Measurements from ENCODE around the gene TCF4.

The TCF4 gene

GRCh38 chr18:55381277-55381676 lies 206.7 kb downstream of the TCF4 start:
- no peak for DNase-seq
- no peak overlapping the region for H2AK5ac ChIP-seq (ENCODE audit: low read length)
- H3K4me1 ChIP-seq (ENCODE audit: control insufficient read depth in 1 of 2, insufficient read depth in 2 of 2, low read length in 2 of 2), result peaks cover 0 to 4% of the 10 kb centered on the region in 2 experiments
- no peak overlapping the region for H3K4me2 ChIP-seq (ENCODE audit: low read length)
- no peak overlapping the region for H2BK120ac ChIP-seq (ENCODE audit: insufficient read depth, low read length, poor library complexity)
- H2BK12ac ChIP-seq (ENCODE audit: low read length), result no peak overlapping the region
- peaks cover 0 to 8% of the 10 kb centered on the region in 2 experiments for H3K36me3 ChIP-seq (ENCODE audit: control insufficient read depth in 1 of 2, insufficient read depth in 2 of 2, low read length in 2 of 2)
- no peak overlapping the region for H3K23ac ChIP-seq (ENCODE audit: low read length)
- no peak overlapping the region for H2BK5ac ChIP-seq (ENCODE audit: low read depth, low read length, poor library complexity)
- H3K4me3 ChIP-seq (ENCODE audit: low read depth, low read length), result no peak overlapping the region
- no peak overlapping the region for H4K8ac ChIP-seq (ENCODE audit: low read depth, low read length)
- H3K79me1 ChIP-seq (ENCODE audit: low read length), result no peaks in the 10 kb centered on the region
- H4K12ac ChIP-seq (ENCODE audit: low read depth, low read length), result no peak overlapping the region
- no peaks in the 10 kb centered on the region for H3K79me2 ChIP-seq (ENCODE audit: control insufficient read depth, insufficient read depth, low read length, poor library complexity)
- H3K27me3 ChIP-seq (ENCODE audit: insufficient read depth, low read length), result no peaks in the 10 kb centered on the region
- no peak overlapping the region for H4K91ac ChIP-seq (ENCODE audit: low read depth, low read length)
- H3K27ac ChIP-seq (ENCODE audit: low read depth, low read length), result no peak overlapping the region
- no peaks in the 10 kb centered on the region for H3K9me3 ChIP-seq (ENCODE audit: insufficient read depth, low read depth, low read length)
- no peak overlapping the region for H3K18ac ChIP-seq (ENCODE audit: low read length)
- H2AFZ ChIP-seq (ENCODE audit: insufficient read depth, low read length, poor library complexity), result no peak overlapping the region
- H3K9ac ChIP-seq (ENCODE audit: low read length), result no peak overlapping the region
- H3K14ac ChIP-seq (ENCODE audit: low read length), result no peak overlapping the region
- H3K4ac ChIP-seq (ENCODE audit: low read depth, low read length), result peak overlapping the region; percentile 14

GRCh38 chr18:55380589-55380988 lies 207.4 kb downstream of the TCF4 start:
- no CpG with 5 or more reads among the region's 7 CpGs for WGBS (ENCODE audit: extremely low coverage, insufficient coverage, insufficient read length)
- H3K18ac ChIP-seq (ENCODE audit: low read length), result no peak overlapping the region
- H3K79me1 ChIP-seq (ENCODE audit: low read length), result no peaks in the 10 kb centered on the region
- no peak overlapping the region for H4K91ac ChIP-seq (ENCODE audit: low read depth, low read length)
- no peak overlapping the region for H4K8ac ChIP-seq (ENCODE audit: low read depth, low read length)
- no peak overlapping the region for H4K12ac ChIP-seq (ENCODE audit: low read depth, low read length)
- no peaks in the 10 kb centered on the region for H3K27me3 ChIP-seq (ENCODE audit: insufficient read depth, low read length)
- H2AK5ac ChIP-seq (ENCODE audit: low read length), result no peak overlapping the region
- no peak overlapping the region for H3K23ac ChIP-seq (ENCODE audit: low read length)
- no peak overlapping the region for H3K27ac ChIP-seq (ENCODE audit: low read depth, low read length)
- no peak overlapping the region for H2BK12ac ChIP-seq (ENCODE audit: low read length)
- no peaks in the 10 kb centered on the region for H3K9me3 ChIP-seq (ENCODE audit: insufficient read depth, low read depth, low read length)
- H2AFZ ChIP-seq (ENCODE audit: insufficient read depth, low read length, poor library complexity), result no peak overlapping the region
- no peak overlapping the region for H2BK120ac ChIP-seq (ENCODE audit: insufficient read depth, low read length, poor library complexity)
- H3K9ac ChIP-seq (ENCODE audit: low read length), result no peak overlapping the region
- no peak overlapping the region for H2BK5ac ChIP-seq (ENCODE audit: low read depth, low read length, poor library complexity)
- H3K4ac ChIP-seq (ENCODE audit: low read depth, low read length), result no peak overlapping the region
- peaks cover 0 to 8% of the 10 kb centered on the region in 2 experiments for H3K36me3 ChIP-seq (ENCODE audit: control insufficient read depth in 1 of 2, insufficient read depth in 2 of 2, low read length in 2 of 2)
- no peaks in the 10 kb centered on the region for H3K79me2 ChIP-seq (ENCODE audit: control insufficient read depth, insufficient read depth, low read length, poor library complexity)
- no peak overlapping the region for H3K4me2 ChIP-seq (ENCODE audit: low read length)
- H3K4me1 ChIP-seq (ENCODE audit: control insufficient read depth in 1 of 2, insufficient read depth in 2 of 2, low read length in 2 of 2), result no peaks in the 10 kb centered on the region
- no peak for DNase-seq
- H3K4me3 ChIP-seq (ENCODE audit: low read depth, low read length), result no peak overlapping the region
- no peak overlapping the region for H3K14ac ChIP-seq (ENCODE audit: low read length)

- Histone ChIP-seq H3K36me3 (ENCODE audit: control insufficient read depth in 1 of 2, insufficient read depth in 2 of 2, low read length in 2 of 2) (peaks cover 2 to 3% of the 10 kb centered on the region in 2 experiments), H3K79me2 (ENCODE audit: control insufficient read depth, insufficient read depth, low read length, poor library complexity) (no peaks in the 10 kb centered on the region), H4K12ac (ENCODE audit: low read depth, low read length) (no peak overlapping the region), H3K9ac (ENCODE audit: low read length) (no peak overlapping the region), H3K4me1 (ENCODE audit: control insufficient read depth in 1 of 2, insufficient read depth in 2 of 2, low read length in 2 of 2) (no peaks in the 10 kb centered on the region), H3K18ac (ENCODE audit: low read length) (no peak overlapping the region), H3K27me3 (ENCODE audit: insufficient read depth, low read length) (no peaks in the 10 kb centered on the region), H2AK5ac (ENCODE audit: low read length) (no peak overlapping the region), H2BK120ac (ENCODE audit: insufficient read depth, low read length, poor library complexity) (no peak overlapping the region), H3K4me3 (ENCODE audit: low read depth, low read length) (no peak overlapping the region), H3K79me1 (ENCODE audit: low read length) (no peaks in the 10 kb centered on the region), H4K91ac (ENCODE audit: low read depth, low read length) (no peak overlapping the region), H3K4ac (ENCODE audit: low read depth, low read length) (no peak overlapping the region), H3K9me3 (ENCODE audit: insufficient read depth, low read depth, low read length) (no peaks in the 10 kb centered on the region), H3K4me2 (ENCODE audit: low read length) (no peak overlapping the region), H2BK5ac (ENCODE audit: low read depth, low read length, poor library complexity) (no peak overlapping the region), H3K14ac (ENCODE audit: low read length) (no peak overlapping the region), H3K27ac (ENCODE audit: low read depth, low read length) (no peak overlapping the region), H2AFZ (ENCODE audit: insufficient read depth, low read length, poor library complexity) (no peak overlapping the region), H3K23ac (ENCODE audit: low read length) (no peak overlapping the region), H4K8ac (ENCODE audit: low read depth, low read length) (no peak overlapping the region), H2BK12ac (ENCODE audit: low read length) (no peak overlapping the region)
- peak in 1 of 2 donors; percentile 15 for DNase-seq
- WGBS (ENCODE audit: extremely low coverage, insufficient coverage, insufficient read length), result no CpG with 5 or more reads among the region's 2 CpGs
Measured at GRCh38 chr18:55376387-55376786, 211.6 kb downstream of the TCF4 start.

GRCh38 chr18:55375930-55376329 lies 212.1 kb downstream of the TCF4 start:
- Histone ChIP-seq H4K8ac (ENCODE audit: low read depth, low read length) (no peak overlapping the region), H3K4ac (ENCODE audit: low read depth, low read length) (no peak overlapping the region), H3K23ac (ENCODE audit: low read length) (no peak overlapping the region), H3K9me3 (ENCODE audit: insufficient read depth, low read depth, low read length) (no peaks in the 10 kb centered on the region), H2AFZ (ENCODE audit: insufficient read depth, low read length, poor library complexity) (no peak overlapping the region), H4K91ac (ENCODE audit: low read depth, low read length) (no peak overlapping the region), H3K14ac (ENCODE audit: low read length) (no peak overlapping the region), H2BK120ac (ENCODE audit: insufficient read depth, low read length, poor library complexity) (no peak overlapping the region), H3K79me1 (ENCODE audit: low read length) (no peaks in the 10 kb centered on the region), H3K9ac (ENCODE audit: low read length) (no peak overlapping the region), H3K36me3 (ENCODE audit: control insufficient read depth in 1 of 2, insufficient read depth in 2 of 2, low read length in 2 of 2) (peaks cover 2 to 3% of the 10 kb centered on the region in 2 experiments), H2BK5ac (ENCODE audit: low read depth, low read length, poor library complexity) (no peak overlapping the region), H3K4me3 (ENCODE audit: low read depth, low read length) (no peak overlapping the region), H3K79me2 (ENCODE audit: control insufficient read depth, insufficient read depth, low read length, poor library complexity) (no peaks in the 10 kb centered on the region), H3K4me1 (ENCODE audit: control insufficient read depth in 1 of 2, insufficient read depth in 2 of 2, low read length in 2 of 2) (no peaks in the 10 kb centered on the region), H3K18ac (ENCODE audit: low read length) (no peak overlapping the region), H3K27ac (ENCODE audit: low read depth, low read length) (no peak overlapping the region), H2BK12ac (ENCODE audit: low read length) (no peak overlapping the region), H3K27me3 (ENCODE audit: insufficient read depth, low read length) (no peaks in the 10 kb centered on the region), H3K4me2 (ENCODE audit: low read length) (no peak overlapping the region), H2AK5ac (ENCODE audit: low read length) (no peak overlapping the region), H4K12ac (ENCODE audit: low read depth, low read length) (no peak overlapping the region)
- no CpG with 5 or more reads among the region's 5 CpGs for WGBS (ENCODE audit: extremely low coverage, insufficient coverage, insufficient read length)
- DNase-seq, result no peak

All from trophoblast cell (in vitro differentiated cells and primary cell).